K562 (cell line): ENCODE data around the gene NCOA1. TPM values are rescaled to one million over a fixed set of nuclear protein-coding genes. Genes with fewer than 3 reads are reported as not detected.
"Not testable (repeated sequence)": the region's sequence is repeated elsewhere in the genome, so short reads cannot be mapped to it uniquely, and the experiment has no call there.

Source experiments
- ATAC-seq: fragments of 200-7000 bp; cut with Tn5 transposase; 3 replicates; pipeline ENCODE4 v1.9.1; 2020; ENCODE audit warnings: moderate library complexity
- BruUV-seq: library from RNA; stranded (reverse); fragments of 400-500 nt; replicated peaks from 2 replicates; lab custom pipeline; 2021; lab: Mats Ljungman, UMichigan
- CTCF ChIA-PET: fragments of 300-600 bp; formaldehyde crosslinking; extraction: SDS; loops from one replicate; lab custom pipeline; 2021; ENCODE audit warnings: low intra/inter-chr PET ratio; lab: Yijun Ruan, JAX
- POLR2A ChIA-PET: fragments of 300-600, 350-650 bp; sonication (Branson Sonifier 250); formaldehyde crosslinking; extraction: SDS; loops from one replicate; lab custom pipeline; 2021; ENCODE audit warnings: antibody characterized with exemption, inconsistent platforms; lab: Yijun Ruan, JAX
- DNase-seq, 4 experiments: peaks; one replicate each; pipeline versions ENCODE4 v3.0.0 to v3.0.0-alpha.2; 2011 to 2018; ENCODE audit warnings: low spot score in 3 of 4, mixed read lengths in 3 of 4; ENCODE audit errors: extremely low read depth in 1 of 4
- FAIRE-seq: peaks from 2 replicates; lab custom pipeline; 2011; peaks lifted over from hg19 to GRCh38; lab: Jason Lieb, UNC
- H2AFZ ChIP-seq: 2 replicates; pipeline ENCODE4 v1.6.0; 2011; ENCODE audit warnings: low read depth, low read length, control low read depth, inconsistent platforms
- H3K27ac ChIP-seq: fragments of 200-600 bp; 3 replicates; pipeline ENCODE4 v1.8.0; 2011; ENCODE audit warnings: low read depth, mild to moderate bottlenecking, control low read depth, inconsistent platforms, low read length, moderate library complexity, mixed read lengths; ENCODE audit errors: extremely low read depth
- H3K27me3 ChIP-seq, 2 experiments: fragments of 300-600 bp in 1 of 2; 2 replicates in 1 of 2; 3 replicates in 1 of 2; pipeline versions ENCODE4 v1.6.0 to v1.8.0; 2011; ENCODE audit warnings: inconsistent platforms in 2 of 2, low read length in 2 of 2, mild to moderate bottlenecking in 1 of 2, mixed read lengths in 1 of 2, moderate library complexity in 1 of 2; ENCODE audit not compliant: control insufficient read depth in 2 of 2, insufficient read depth in 2 of 2
- H3K36me3 ChIP-seq: fragments of 300-600 bp; 3 replicates; pipeline ENCODE4 v1.8.0; 2011; ENCODE audit warnings: mild to moderate bottlenecking, low read length, inconsistent platforms; ENCODE audit not compliant: control insufficient read depth, insufficient read depth
- H3K4me1 ChIP-seq, 2 experiments: fragments of 200-600 bp in 1 of 2; replicated peaks in 1 of 2; 2 replicates in 1 of 2; 3 replicates in 1 of 2; pipeline versions ENCODE4 v1.5.1 to v1.8.0; 2011; ENCODE audit warnings: inconsistent platforms in 2 of 2, low read length in 2 of 2, mild to moderate bottlenecking in 1 of 2, mixed read lengths in 1 of 2, moderate library complexity in 1 of 2; ENCODE audit not compliant: control insufficient read depth in 2 of 2, insufficient read depth in 2 of 2
- H3K4me2 ChIP-seq: 2 replicates; pipeline ENCODE4 v1.6.1; 2011; ENCODE audit warnings: low read length, control low read depth, inconsistent platforms, mixed read lengths; ENCODE audit not compliant: insufficient read depth
- H3K4me3 ChIP-seq: fragments of 200-600 bp; sonication (generic), shearing (Covaris generic); 2 replicates; pipeline ENCODE4 v1.5.1; 2016; ENCODE audit warnings: control low read depth, inconsistent platforms
- H3K79me2 ChIP-seq: fragments of 200-600 bp; 3 replicates; pipeline ENCODE4 v1.8.0; 2011; ENCODE audit warnings: low read length, inconsistent platforms; ENCODE audit not compliant: control insufficient read depth, insufficient read depth
- H3K9ac ChIP-seq, 2 experiments: 2 replicates each; pipeline versions ENCODE4 v1.6.0 to v1.6.1; 2011; ENCODE audit warnings: low read depth in 2 of 2, low read length in 2 of 2, control low read depth in 1 of 2, inconsistent platforms in 1 of 2, mild to moderate bottlenecking in 1 of 2, mixed read lengths in 1 of 2; ENCODE audit not compliant: insufficient read depth in 1 of 2
- H3K9me1 ChIP-seq: one replicate; pipeline ENCODE4 v1.6.0; 2011; ENCODE audit warnings: inconsistent platforms, mild to moderate bottlenecking, low read length, moderate library complexity; ENCODE audit not compliant: control insufficient read depth, insufficient read depth
- H3K9me3 ChIP-seq: replicated peaks from 2 replicates; pipeline ENCODE4 v1.5.1; 2011; ENCODE audit warnings: low read depth, low read length, inconsistent platforms; ENCODE audit not compliant: control insufficient read depth, insufficient read depth
- H4K20me1 ChIP-seq: replicated peaks from 2 replicates; pipeline ENCODE4 v1.6.1; 2011; ENCODE audit warnings: low read length, inconsistent platforms, mixed read lengths; ENCODE audit not compliant: control insufficient read depth, insufficient read depth
- ZNF146 ChIP-seq: IDR thresholded peaks from one replicate; pipeline ENCODE4 v1.6.1; 2018; ENCODE audit warnings: missing compliant biosample characterization; ENCODE audit not compliant: unreplicated experiment
- in situ Hi-C: fragments of 300-500 bp; cut with MboI; formaldehyde crosslinking; loops from 4 replicates; pipeline ENCODE4 v1.15.0; 2018; ENCODE audit warnings: inconsistent platforms, mixed read lengths
- intact Hi-C: fragments of 100-400 bp; cut with micrococcal nuclease; formaldehyde crosslinking; loops from 2 replicates; pipeline ENCODE4 v1.14.2; 2022
- polyA plus RNA-seq, 8 experiments: library from polyadenylated mRNA; depleted of rRNA in 4 of 8; stranded (reverse) in 5 of 8; unstranded in 3 of 8; fragments of >200 nt; fragmentation: Nextera tagmentation in 2 of 8; fragmentation: Illumina TruSeq in 1 of 8; extraction: Ambion mirVana in 2 of 8; extraction: Trizol in 1 of 8; gene quantifications; 2 replicates each; pipeline versions ENCODE4 v1.2.1 to v1.2.3, GENCODE V29; 2011 to 2014; ENCODE audit warnings: inconsistent platforms in 1 of 8, missing spikeins in 1 of 8
- total RNA-seq, 7 experiments: library from RNA; depleted of rRNA in 6 of 7; stranded (reverse); fragments of >200 nt in 6 of 7; fragmentation: Illumina TruSeq in 2 of 7; extraction: Trizol in 2 of 7; gene quantifications; 2 replicates each; pipeline versions ENCODE4 v1.2.1 to v1.2.3, GENCODE V29; 2011 to 2021; ENCODE audit warnings: low replicate concordance in 1 of 7
- TF ChIP-seq, protein P1 (sequence below), 2 experiments: fragments of 450-650 bp; IDR thresholded peaks; 2 replicates each; pipeline ENCODE4 v1.6.1; 2016; ENCODE audit warnings: mild to moderate bottlenecking in 2 of 2, borderline replicate concordance in 1 of 2, low read depth in 1 of 2, moderate library complexity in 1 of 2

Gene NCOA1
- total and polyA plus RNA-seq, 9 of the 15 experiments (the other 6 are each of a cell fraction or from before 2014, with no cell fraction given), result 4.9 to 25.7 (median 17.0) TPM

DNA sequence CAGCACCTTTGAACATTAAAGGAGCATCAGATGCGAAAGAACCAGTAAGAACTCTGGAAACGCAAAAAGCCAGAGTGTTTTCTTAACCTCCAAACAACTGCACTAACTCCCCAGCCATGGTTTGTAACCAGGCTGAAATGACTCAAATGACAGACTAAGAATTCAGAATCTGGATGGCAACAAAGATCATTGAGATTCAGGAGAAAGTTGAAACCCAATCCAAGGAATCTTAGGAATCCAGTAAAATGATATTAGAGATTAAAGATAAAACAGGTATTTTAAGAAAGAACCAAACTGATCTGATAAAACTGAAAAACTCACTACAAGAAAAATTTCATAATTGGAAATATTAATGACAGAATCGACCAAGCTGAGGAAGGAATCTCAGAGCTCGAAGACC, 185.4 kb downstream of the NCOA1 start (continued):
- TF ChIP-seq, protein P1, sequence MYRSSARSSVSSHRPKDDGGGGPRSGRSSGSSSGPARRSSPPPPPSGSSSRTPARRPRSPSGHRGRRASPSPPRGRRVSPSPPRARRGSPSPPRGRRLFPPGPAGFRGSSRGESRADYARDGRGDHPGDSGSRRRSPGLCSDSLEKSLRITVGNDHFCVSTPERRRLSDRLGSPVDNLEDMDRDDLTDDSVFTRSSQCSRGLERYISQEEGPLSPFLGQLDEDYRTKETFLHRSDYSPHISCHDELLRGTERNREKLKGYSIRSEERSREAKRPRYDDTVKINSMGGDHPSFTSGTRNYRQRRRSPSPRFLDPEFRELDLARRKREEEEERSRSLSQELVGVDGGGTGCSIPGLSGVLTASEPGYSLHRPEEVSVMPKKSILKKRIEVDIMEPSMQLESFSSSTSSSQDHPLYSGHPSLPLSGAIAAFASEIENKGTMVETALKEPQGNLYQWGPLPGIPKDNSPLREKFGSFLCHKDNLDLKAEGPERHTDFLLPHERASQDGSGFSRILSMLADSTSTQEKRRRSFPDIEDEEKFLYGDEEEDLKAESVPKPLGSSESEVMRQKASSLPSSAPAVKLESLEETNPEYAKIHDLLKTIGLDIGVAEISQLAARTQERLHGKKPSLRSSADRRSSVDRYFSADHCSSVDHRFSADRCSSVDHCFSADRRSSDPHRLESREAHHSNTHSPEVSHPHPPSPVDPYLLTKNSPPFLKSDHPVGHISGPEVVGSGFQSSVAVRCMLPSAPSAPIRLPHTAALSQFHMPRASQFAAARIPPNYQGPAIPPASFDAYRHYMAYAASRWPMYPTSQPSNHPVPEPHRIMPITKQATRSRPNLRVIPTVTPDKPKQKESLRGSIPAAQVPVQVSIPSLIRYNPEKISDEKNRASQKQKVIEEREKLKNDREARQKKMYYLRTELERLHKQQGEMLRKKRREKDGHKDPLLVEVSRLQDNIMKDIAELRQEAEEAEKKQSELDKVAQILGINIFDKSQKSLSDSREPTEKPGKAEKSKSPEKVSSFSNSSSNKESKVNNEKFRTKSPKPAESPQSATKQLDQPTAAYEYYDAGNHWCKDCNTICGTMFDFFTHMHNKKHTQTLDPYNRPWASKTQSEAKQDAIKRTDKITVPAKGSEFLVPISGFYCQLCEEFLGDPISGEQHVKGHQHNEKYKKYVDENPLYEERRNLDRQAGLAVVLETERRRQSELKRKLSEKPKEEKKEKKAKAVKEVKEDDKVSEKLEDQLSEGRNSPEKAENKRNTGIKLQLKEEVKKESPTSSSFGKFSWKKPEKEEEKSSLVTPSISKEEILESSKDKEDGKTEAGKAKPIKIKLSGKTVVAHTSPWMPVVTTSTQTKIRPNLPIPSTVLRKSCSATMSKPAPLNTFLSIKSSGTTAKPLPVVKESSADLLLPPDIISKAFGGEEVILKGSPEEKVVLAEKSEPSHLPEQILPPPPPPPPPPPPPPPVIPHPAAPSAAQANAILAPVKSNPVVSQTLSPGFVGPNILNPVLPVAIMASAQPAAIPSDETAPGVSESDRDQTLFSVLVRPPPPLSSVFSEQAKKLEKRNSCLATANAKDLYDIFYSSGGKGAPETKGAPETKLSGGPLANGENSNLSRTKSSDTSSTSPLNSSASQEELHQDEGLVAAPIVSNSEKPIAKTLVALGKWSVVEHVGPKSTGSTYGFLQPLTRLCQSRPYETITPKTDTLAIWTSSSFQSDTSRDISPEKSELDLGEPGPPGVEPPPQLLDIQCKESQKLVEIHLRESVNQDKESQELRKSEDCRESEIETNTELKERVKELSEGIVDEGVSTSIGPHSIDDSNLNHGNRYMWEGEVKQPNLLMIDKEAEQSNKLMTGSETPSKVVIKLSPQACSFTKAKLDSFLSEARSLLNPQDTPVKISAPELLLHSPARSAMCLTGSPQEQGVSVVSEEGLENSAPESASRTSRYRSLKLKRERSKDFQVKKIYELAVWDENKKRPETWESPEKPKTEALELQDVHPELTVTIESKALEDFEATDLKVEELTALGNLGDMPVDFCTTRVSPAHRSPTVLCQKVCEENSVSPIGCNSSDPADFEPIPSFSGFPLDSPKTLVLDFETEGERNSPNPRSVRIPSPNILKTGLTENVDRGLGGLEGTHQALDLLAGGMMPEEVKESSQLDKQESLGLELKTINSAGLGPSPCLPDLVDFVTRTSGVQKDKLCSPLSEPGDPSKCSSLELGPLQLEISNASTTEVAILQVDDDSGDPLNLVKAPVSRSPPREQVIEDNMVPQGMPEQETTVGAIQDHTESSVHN (IDR thresholded peaks at IDR 0.05; ENCODE audit: borderline replicate concordance in 1 of 2, low read depth in 1 of 2), result no peak

DNA sequence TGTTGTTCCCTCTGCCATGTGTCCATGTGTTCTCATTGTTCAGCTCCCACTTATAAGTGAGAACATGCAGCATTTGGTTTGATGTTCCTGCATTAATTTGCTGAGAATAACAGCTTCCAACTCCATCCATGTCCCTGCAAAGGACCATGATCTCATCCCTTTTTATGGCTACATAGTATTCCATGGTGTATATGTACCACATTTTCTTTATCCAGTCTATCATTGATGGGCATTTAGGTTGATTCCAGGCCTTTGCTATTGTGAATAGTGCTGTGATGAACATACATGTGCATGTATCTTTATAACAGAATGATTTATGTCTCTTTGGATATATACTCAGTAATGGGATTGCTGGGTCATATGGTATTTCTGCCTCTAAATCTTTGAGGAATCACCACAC, 187.0 kb downstream of the NCOA1 start:
- in situ Hi-C loops, H3K27ac ChIP-seq: not testable (repeated sequence)

More for the DNA sequence above, 187.0 kb downstream of the NCOA1 start:
- H3K36me3 ChIP-seq, H3K4me1 ChIP-seq, H3K9ac ChIP-seq, H3K9me1 ChIP-seq, H4K20me1 ChIP-seq, CTCF ChIA-PET, H3K9me3 ChIP-seq, H3K79me2 ChIP-seq, intact Hi-C loops, H3K27me3 ChIP-seq, POLR2A ChIA-PET, H3K4me2 ChIP-seq, ATAC-seq, FAIRE-seq, BruUV-seq, H2AFZ ChIP-seq, DNase-seq, H3K4me3 ChIP-seq: not testable (repeated sequence)
- peak; percentile 71 for TF ChIP-seq ZNF146 (CRISPR knock-in tag)
